Thymus (tissue), 11 donors: ENCODE results near the gene KIRREL3. TPM values are rescaled to one million over a fixed set of nuclear protein-coding genes. Genes with fewer than 3 reads are reported as not detected.

Source experiments
- DNase-seq, 9 donors: peaks; one replicate each; pipeline ENCODE4 v3.0.0-alpha.2; 2013; ENCODE audit warnings: low spot score in 9 of 9, low read depth in 6 of 9, missing footprints in 1 of 9
- H3K27ac ChIP-seq, 2 donors: one replicate each; pipeline ENCODE4 v1.5.1; 2013; ENCODE audit warnings: control low read depth in 1 of 2, low read depth in 1 of 2, low read length in 1 of 2, mild to moderate bottlenecking in 1 of 2, moderate library complexity in 1 of 2
- H3K27me3 ChIP-seq, 2 donors: one replicate each; pipeline ENCODE4 v1.5.1; 2013; ENCODE audit warnings: low read length in 1 of 2; ENCODE audit not compliant: control insufficient read depth in 2 of 2, insufficient read depth in 1 of 2
- H3K36me3 ChIP-seq, 2 donors: one replicate each; pipeline ENCODE4 v1.5.1; 2013; ENCODE audit warnings: low read length in 1 of 2, mild to moderate bottlenecking in 1 of 2, moderate library complexity in 1 of 2; ENCODE audit not compliant: control insufficient read depth in 2 of 2, insufficient read depth in 2 of 2
- H3K4me1 ChIP-seq, 2 donors: one replicate each; pipeline ENCODE4 v1.5.1; 2013; ENCODE audit warnings: low read length in 2 of 2; ENCODE audit not compliant: control insufficient read depth in 2 of 2, insufficient read depth in 2 of 2
- H3K4me3 ChIP-seq, 2 donors: one replicate each; pipeline ENCODE4 v1.5.1; 2013; ENCODE audit warnings: low read length in 2 of 2, control low read depth in 1 of 2, mild to moderate bottlenecking in 1 of 2
- H3K9me3 ChIP-seq, 2 donors: one replicate each; pipeline ENCODE4 v1.5.1; 2013; ENCODE audit warnings: low read length in 1 of 2, mild to moderate bottlenecking in 1 of 2; ENCODE audit not compliant: control insufficient read depth in 2 of 2, insufficient read depth in 1 of 2
- WGBS: extraction: QIAGEN DNeasy Blood & Tissue Kit; methylation state at CpG from one replicate; pipeline ENCODE4 v1.1.7; 2013; 5-methylcytosine and 5-hydroxymethylcytosine counted together
- polyA plus RNA-seq: library from polyadenylated mRNA; stranded (reverse); fragments of 200-250 nt; gene quantifications from one replicate; pipeline ENCODE4 v1.2.3, GENCODE V29; 2013
- total RNA-seq: library from RNA; stranded (reverse); fragments of 120-200 nt; gene quantifications from one replicate; pipeline ENCODE4 v1.2.4, GENCODE V29; 2013
- donor health status: healthy.

KIRREL3 gene
- total and polyA plus RNA-seq, 2 donors: 0.09 to 0.14 TPM

DNA sequence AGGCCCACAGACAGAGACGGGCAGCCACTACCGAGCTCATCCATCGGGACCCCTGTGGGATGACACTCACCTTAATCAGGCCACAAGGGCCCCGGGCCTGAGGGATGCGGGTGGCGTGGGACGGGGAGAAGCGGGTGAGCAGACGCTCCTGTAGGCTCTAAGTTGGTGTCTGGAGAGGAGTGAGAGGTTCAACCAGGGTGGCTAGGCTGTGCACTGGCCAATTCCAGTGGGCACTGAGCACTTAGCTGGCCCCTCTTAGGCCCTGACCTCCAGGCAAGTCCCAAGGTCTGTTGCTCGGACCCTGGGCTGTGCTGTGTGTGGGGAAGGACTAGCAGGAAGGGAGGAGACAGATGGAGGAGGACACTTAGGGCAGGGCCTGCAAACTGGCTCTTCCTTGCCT, 505.7 kb downstream of the KIRREL3 start:
- no peak for DNase-seq
- WGBS: 96% methylated on average over 10 of the region's 10 CpGs
- Histone ChIP-seq H3K4me3 (no peak overlapping the region), H3K27ac (no peak overlapping the region), H3K4me1 (no peaks in the 10 kb centered on the region), H3K27me3 (peaks cover 0 to 13% of the 10 kb centered on the region in 2 donors), H3K36me3 (no peaks in the 10 kb centered on the region), H3K9me3 (no peaks in the 10 kb centered on the region)

DNA sequence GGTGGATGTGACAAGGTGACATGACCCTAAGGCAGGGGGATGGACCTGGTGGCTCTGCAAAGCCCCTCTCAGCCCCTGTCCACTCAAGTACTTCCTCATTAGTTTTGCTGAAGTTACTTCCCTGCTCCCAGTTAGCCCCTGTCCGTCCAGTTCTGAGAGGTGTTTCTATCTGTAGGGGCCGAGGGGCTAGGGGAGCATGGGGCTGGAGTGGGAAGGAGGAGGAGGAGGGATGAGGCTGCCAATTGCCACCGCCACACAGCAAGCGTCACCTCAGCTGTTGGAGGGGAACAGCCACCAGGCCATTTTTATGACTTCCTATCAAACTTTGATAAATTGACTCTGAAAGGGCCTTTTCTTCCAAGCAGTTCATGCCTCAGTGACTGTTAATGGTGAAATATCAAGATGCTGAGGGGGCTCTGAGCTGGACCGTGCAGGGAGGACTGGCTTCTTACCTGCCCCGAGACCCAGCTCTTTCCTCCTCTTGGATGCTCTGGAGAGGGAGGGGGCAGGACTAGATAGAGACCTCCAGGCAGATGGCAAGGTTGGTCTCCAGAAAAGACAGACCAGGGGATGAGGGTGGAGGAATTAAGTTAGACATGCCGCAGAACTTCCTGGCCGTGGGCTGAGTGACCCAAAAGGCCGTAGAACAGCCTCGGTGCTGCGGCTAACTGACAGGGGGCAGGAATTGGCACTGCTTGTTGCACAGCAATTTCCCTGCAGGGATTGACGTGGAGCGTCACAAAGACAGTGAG, 508.1 kb downstream of the KIRREL3 start:
- Histone ChIP-seq H3K27ac (no peak overlapping the region), H3K4me1 (no peaks in the 10 kb centered on the region), H3K9me3 (no peaks in the 10 kb centered on the region), H3K36me3 (no peaks in the 10 kb centered on the region), H3K27me3 (no peaks in the 10 kb centered on the region), H3K4me3 (no peak overlapping the region)
- WGBS: 95% methylated on average over 13 of the region's 13 CpGs
- no peak for DNase-seq

DNA sequence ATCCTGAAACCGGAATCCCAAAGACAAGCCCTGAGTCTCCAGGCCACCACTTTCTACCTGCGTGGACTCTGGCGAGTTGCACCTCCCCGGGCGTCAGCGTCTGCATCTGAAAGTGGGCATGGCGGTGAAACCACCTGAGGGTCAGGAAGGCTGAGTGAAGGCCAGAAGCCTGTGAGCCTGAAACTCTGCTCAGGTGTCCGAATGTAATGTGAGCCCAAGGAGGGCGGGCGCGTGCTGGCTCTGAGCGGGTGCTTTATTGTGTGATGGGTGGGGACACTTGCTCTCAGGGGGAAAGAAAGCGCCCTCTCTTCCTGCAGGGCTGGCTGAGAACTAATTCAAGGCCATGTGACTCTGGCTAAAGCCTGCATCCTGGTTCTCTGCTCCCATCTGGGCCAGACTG, 509.5 kb downstream of the KIRREL3 start:
- 92% methylated on average over 13 of the region's 13 CpGs for WGBS
- no peaks in the 10 kb centered on the region for H3K36me3 ChIP-seq
- H3K27ac ChIP-seq: no peak overlapping the region
- H3K4me3 ChIP-seq: no peak overlapping the region
- no peak for DNase-seq
- H3K9me3 ChIP-seq: no peaks in the 10 kb centered on the region
- H3K27me3 ChIP-seq: no peaks in the 10 kb centered on the region
- no peaks in the 10 kb centered on the region for H3K4me1 ChIP-seq

DNA sequence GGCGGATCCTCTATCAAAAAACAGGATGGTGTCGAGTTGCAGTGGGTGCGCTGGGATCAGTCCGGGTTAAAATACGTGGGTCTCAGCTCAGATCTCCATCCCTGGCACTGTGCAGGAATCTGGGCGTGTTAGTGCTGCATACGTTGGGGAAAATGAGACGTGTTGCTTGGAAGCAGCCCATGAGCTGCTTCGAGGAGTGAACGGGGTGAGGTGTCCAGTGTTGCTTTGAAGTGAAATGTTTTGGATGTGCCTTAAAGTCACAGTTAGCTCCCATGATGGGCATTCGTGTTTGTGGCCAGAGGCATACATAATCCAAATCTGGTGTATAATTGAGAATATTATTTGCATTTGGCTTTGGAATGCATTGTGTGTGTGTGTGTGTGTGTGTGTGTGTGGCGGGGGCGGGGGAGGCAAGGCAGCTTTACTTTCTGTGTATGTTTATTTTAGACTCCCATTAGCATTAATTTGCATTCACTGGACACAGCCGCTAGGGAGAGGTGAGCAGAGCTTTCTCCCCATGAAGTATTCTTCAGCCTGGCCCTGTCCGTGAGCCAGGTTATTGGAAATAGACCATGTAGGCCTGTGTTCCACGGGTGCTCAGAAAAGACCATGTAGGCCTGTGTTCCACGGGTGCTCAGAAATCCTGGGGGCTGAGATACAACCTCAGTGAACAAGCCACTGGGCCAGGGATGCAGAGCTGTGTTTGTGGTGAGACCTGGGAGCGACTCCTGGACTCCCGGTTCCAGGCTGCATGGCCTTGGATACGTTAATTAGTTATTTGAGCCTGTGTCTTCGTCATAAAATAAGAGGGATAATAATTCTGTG, 510.5 kb downstream of the KIRREL3 start:
- H3K27ac ChIP-seq: no peak overlapping the region
- H3K27me3 ChIP-seq: no peaks in the 10 kb centered on the region
- no peak overlapping the region for H3K4me3 ChIP-seq
- WGBS: 88% methylated on average over 21 of the region's 21 CpGs
- DNase-seq: no peak
- H3K4me1 ChIP-seq: no peaks in the 10 kb centered on the region
- H3K36me3 ChIP-seq: no peaks in the 10 kb centered on the region
- no peaks in the 10 kb centered on the region for H3K9me3 ChIP-seq

DNA sequence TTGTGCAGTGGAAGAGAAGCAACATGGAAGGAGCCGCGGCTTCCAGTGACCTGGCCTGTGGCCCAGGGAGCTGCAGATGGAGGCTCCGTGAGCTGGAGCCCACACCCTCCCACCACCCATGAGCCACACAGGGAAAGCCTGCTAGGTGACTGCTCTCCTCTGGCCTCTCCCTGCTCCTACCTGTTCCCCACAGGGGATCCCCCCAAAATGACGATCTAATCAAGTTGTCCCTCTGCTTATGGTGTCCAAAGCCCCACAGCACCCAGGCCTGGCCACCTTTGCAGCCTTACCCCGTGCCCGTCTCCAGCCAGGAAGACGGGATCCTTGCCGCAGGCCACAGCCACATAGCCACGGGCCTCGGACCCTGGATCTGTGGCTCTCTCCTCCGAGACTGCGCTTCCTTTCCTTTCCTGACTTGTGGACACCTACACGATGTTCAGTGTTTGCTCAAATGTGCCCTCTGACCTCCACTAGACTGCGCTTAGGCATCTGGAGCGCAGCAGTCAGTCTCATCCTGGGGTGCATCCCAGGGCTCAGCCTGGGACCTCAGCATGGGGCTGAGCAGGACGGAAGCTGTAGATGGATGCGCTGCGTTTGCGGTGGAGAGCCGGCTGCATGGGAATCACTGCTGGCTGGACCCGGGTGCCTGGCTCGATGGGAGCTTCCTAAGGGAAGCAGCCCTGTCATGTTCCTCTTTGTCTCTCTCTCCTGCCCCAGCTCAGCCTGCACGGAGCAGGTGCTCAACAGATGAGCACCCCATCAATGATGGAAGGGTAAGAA, 511.8 kb downstream of the KIRREL3 start:
- H3K9me3 ChIP-seq: no peaks in the 10 kb centered on the region
- no peak for DNase-seq
- WGBS: 96% methylated on average over 23 of the region's 23 CpGs

DNA sequence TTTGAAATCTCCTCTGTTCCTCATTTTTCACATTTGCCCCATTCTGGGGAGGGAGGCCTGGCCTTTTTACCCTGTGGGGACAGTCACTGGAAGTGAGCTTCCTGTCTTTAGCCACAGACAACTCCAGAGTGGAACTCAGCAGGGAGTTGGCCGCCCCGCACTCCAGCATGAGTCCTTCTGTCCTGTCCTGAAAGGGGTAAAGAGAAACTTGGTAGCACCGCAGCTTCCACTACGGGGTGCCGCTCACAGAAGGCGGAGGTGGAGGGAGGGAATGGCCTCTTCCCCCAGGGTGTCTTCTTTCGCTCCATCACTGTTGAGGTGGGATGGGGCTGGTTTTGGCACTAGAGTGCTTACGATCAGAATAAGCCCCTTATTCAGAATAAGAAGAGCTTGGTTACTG, 512.9 kb downstream of the KIRREL3 start:
- H3K9me3 ChIP-seq: no peaks in the 10 kb centered on the region
- no peaks in the 10 kb centered on the region for H3K27me3 ChIP-seq
- H3K4me1 ChIP-seq: no peaks in the 10 kb centered on the region
- no peak overlapping the region for H3K27ac ChIP-seq
- no peaks in the 10 kb centered on the region for H3K36me3 ChIP-seq
- DNase-seq: no peak
- WGBS: 95% methylated on average over 8 of the region's 8 CpGs
- H3K4me3 ChIP-seq: no peak overlapping the region

More for the DNA sequence above, 511.8 kb downstream of the KIRREL3 start:
- no peaks in the 10 kb centered on the region for H3K36me3 ChIP-seq
- no peak overlapping the region for H3K4me3 ChIP-seq
- no peaks in the 10 kb centered on the region for H3K4me1 ChIP-seq
- no peaks in the 10 kb centered on the region for H3K27me3 ChIP-seq
- H3K27ac ChIP-seq: no peak overlapping the region

DNA sequence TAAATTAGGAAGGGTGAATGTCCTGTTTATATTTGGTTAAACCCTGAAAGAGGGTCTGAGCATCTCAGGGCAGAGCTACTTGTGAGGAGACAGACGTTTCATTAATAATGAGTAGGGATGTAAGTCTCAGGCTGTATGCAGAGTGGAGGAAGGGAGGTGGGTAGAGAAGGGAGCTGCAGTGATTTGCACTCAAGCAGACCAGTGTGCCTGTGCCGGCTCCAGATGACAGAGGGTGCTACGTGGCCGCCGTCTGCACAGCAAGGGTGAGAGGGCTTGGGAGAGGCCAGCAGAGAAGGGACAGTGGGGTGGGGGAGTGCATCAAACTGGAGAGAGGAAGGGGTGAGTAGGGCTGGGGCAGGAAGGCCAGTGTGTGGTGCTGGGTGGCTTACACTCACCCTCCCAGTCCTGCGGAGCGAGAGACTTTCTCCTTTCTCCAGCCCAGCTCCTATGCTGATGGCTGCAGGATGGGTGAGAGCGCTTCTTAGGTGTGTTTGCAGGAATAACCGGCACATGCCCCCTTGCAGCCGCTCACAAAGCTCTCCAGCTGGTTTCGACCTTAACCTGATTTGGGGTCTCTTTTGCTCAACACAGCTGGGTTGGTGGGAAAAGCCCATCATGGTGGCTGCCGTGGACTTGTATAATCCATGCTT, 514.5 kb downstream of the KIRREL3 start:
- Histone ChIP-seq H3K27ac (no peak overlapping the region), H3K9me3 (no peaks in the 10 kb centered on the region), H3K4me1 (no peaks in the 10 kb centered on the region), H3K4me3 (no peak overlapping the region), H3K36me3 (no peaks in the 10 kb centered on the region), H3K27me3 (no peaks in the 10 kb centered on the region)
- no peak for DNase-seq
- 95% methylated on average over 12 of the region's 12 CpGs for WGBS

DNA sequence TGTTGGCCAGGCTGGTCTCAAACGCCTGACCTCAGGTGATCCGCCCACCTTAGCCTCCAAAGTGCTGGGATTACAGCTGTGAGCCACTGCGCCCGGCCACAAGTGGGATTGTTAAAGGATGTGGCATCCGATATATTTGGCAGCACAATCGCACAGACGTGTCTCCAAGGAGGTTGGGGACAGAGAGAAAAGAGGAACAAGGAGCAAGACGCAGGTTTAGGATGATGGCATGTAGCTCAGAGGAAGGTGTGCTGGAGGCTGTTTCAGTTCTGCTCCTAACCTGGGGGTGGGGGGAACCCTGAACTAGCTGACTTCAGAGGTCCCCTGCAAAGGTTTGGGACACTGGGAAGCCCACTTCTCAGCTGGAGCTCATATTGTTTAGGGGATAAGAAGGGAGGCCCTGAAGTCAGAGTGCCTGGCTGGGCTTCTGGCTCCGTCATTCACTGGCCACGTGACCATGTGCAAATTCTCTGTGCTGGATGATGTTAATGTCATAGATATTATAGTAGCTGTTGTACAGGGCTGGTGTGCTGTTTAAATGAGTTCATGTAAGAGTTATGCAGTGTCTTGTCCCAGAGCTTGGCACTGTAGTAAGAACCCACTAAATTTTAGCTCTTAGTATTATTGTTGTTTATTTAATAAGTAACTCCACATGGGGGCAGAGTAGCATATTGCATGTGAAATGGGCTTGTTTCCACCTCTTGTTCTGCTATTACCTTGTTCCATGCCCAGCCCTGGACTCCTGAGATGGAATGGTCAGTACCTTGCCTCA, 515.4 kb downstream of the KIRREL3 start:
- 57% methylated on average over 10 of the region's 10 CpGs for WGBS
- Histone ChIP-seq H3K27ac (no peak overlapping the region), H3K4me1 (peaks cover 4 to 5% of the 10 kb centered on the region in 2 donors), H3K9me3 (no peaks in the 10 kb centered on the region), H3K36me3 (no peaks in the 10 kb centered on the region), H3K4me3 (no peak overlapping the region), H3K27me3 (no peaks in the 10 kb centered on the region)
- no peak for DNase-seq
